Neural cell (in vitro differentiated cells): ENCODE results near the gene PNRC2. TPM values are rescaled to one million over a fixed set of nuclear protein-coding genes. Genes with fewer than 3 reads are reported as not detected.

Experiments
- H2AFZ ChIP-seq: fragments of 200-600, 300-800 bp; sonication (generic), shearing (Covaris generic); 2 replicates; pipeline ENCODE4 v1.6.0; 2014; ENCODE audit warnings: low read depth, mild to moderate bottlenecking, antibody characterized with exemption, low read length, moderate library complexity
- H3F3A ChIP-seq: fragments of 200-600 bp; shearing (Covaris generic); 2 replicates; pipeline ENCODE4 v1.6.1; 2016; ENCODE audit warnings: mild to moderate bottlenecking, moderate library complexity, mixed read lengths, antibody characterized with exemption, low read length; ENCODE audit not compliant: insufficient read depth, poor library complexity, severe bottlenecking
- H3K27ac ChIP-seq: fragments of 200-600, 300-800 bp; sonication (generic), shearing (Covaris generic); 2 replicates; pipeline ENCODE4 v1.5.1; 2014; ENCODE audit warnings: mild to moderate bottlenecking, low read length, moderate library complexity
- H3K27me3 ChIP-seq: fragments of 300-800, 200-600 bp; sonication (generic), shearing (Covaris generic); 2 replicates; pipeline ENCODE4 v1.6.0; 2014; ENCODE audit warnings: mild to moderate bottlenecking, low read depth, low read length, moderate library complexity; ENCODE audit not compliant: insufficient read depth
- H3K36me3 ChIP-seq: fragments of 300-800, 200-600 bp; sonication (generic), shearing (Covaris generic); 2 replicates; pipeline ENCODE4 v1.5.1; 2014; ENCODE audit warnings: mild to moderate bottlenecking, antibody characterized with exemption, low read length, moderate library complexity; ENCODE audit not compliant: insufficient read depth
- H3K4me2 ChIP-seq: fragments of 300-800, 200-600 bp; sonication (generic), shearing (Covaris generic); 2 replicates; pipeline ENCODE4 v1.6.0; 2014; ENCODE audit warnings: mild to moderate bottlenecking, low read length
- H3K4me3 ChIP-seq: fragments of 300-800, 200-600 bp; sonication (generic), shearing (Covaris generic); 2 replicates; pipeline ENCODE4 v1.5.1; 2014; ENCODE audit warnings: mild to moderate bottlenecking, low read length, moderate library complexity
- H3K79me2 ChIP-seq: fragments of 200-600 bp; shearing (Covaris generic); replicated peaks from 2 replicates; pipeline ENCODE4 v1.6.0; 2014; ENCODE audit warnings: mild to moderate bottlenecking, low read length, moderate library complexity; ENCODE audit not compliant: insufficient read depth
- H3K9ac ChIP-seq: fragments of 300-800, 200-600 bp; sonication (generic), shearing (Covaris generic); 2 replicates; pipeline ENCODE4 v1.6.1; 2016; ENCODE audit warnings: mild to moderate bottlenecking, low read length, mixed read lengths
- H3K9me2 ChIP-seq: fragments of 200-600 bp; shearing (Covaris generic); 2 replicates; pipeline ENCODE4 v1.6.1; 2016; ENCODE audit warnings: mild to moderate bottlenecking, low read length, mixed read lengths; ENCODE audit not compliant: insufficient read depth
- H3K9me3 ChIP-seq: fragments of 200-600, 300-800 bp; sonication (generic), shearing (Covaris generic); 2 replicates; pipeline ENCODE4 v1.6.1; 2016; ENCODE audit warnings: mild to moderate bottlenecking, mixed run types, low read length, moderate library complexity, mixed read lengths
- H4K20me1 ChIP-seq: fragments of 200-600 bp; shearing (Covaris generic); 2 replicates; pipeline ENCODE4 v1.6.1; 2016; ENCODE audit warnings: mild to moderate bottlenecking, mixed run types; ENCODE audit not compliant: insufficient read depth
- CTCF ChIP-seq: fragments of 450-650 bp; IDR thresholded peaks from 2 replicates; pipeline ENCODE4 v1.5.1; 2014; ENCODE audit warnings: antibody characterized with exemption, mild to moderate bottlenecking, moderate library complexity; ENCODE audit not compliant: poor library complexity, severe bottlenecking
- EP300 ChIP-seq: fragments of 450-650 bp; conservative IDR thresholded peaks from 2 replicates; pipeline ENCODE4 v1.6.1; 2014; ENCODE audit warnings: antibody characterized with exemption, mild to moderate bottlenecking, moderate library complexity; ENCODE audit not compliant: poor library complexity, severe bottlenecking
- EZH2 ChIP-seq: fragments of 200-600, 300-800 bp; shearing (Covaris generic), sonication (generic); IDR thresholded peaks from 2 replicates; pipeline ENCODE4 v1.6.1; 2014; ENCODE audit warnings: antibody characterized with exemption, low read length, borderline replicate concordance, mild to moderate bottlenecking; ENCODE audit not compliant: insufficient read depth, poor library complexity, severe bottlenecking
- MXI1 ChIP-seq: fragments of 450-650 bp; conservative IDR thresholded peaks from 2 replicates; pipeline ENCODE4 v1.6.1; 2014; ENCODE audit warnings: antibody characterized with exemption, mild to moderate bottlenecking; ENCODE audit not compliant: poor library complexity, severe bottlenecking
- POLR2AphosphoS5 ChIP-seq: IDR thresholded peaks from 2 replicates; pipeline ENCODE4 v1.6.1; 2012
- RAD21 ChIP-seq: fragments of 450-650 bp; conservative IDR thresholded peaks from 2 replicates; pipeline ENCODE4 v1.6.1; 2014; ENCODE audit warnings: antibody characterized with exemption, mild to moderate bottlenecking, moderate library complexity
- REST ChIP-seq: IDR thresholded peaks from 2 replicates; pipeline ENCODE4 v1.6.1; 2012; ENCODE audit warnings: borderline replicate concordance
- SMC3 ChIP-seq: fragments of 450-650 bp; conservative IDR thresholded peaks from 2 replicates; pipeline ENCODE4 v1.6.1; 2014; ENCODE audit warnings: antibody characterized with exemption, mild to moderate bottlenecking, moderate library complexity; ENCODE audit not compliant: poor library complexity
- TAF1 ChIP-seq: IDR thresholded peaks from 2 replicates; pipeline ENCODE4 v1.6.1; 2012; ENCODE audit warnings: low read depth
- polyA plus RNA-seq: library from polyadenylated mRNA; depleted of rRNA; stranded (reverse); fragments of >200 nt; gene quantifications from 2 replicates; pipeline ENCODE4 v1.2.3, GENCODE V29; 2014

PNRC2 gene
- polyA plus RNA-seq, 1 donor from 2014 or later: 97.1 TPM

GRCh38 chr1:24004132-24004531 lies 44.5 kb downstream of the PNRC2 start:
- Histone ChIP-seq H3F3A (no peaks in the 10 kb centered on the region), H3K4me3 (no peak overlapping the region), H3K79me2 (no peaks in the 10 kb centered on the region), H3K4me2 (no peak overlapping the region), H3K27ac (no peak overlapping the region), H3K9me2 (no peaks in the 10 kb centered on the region), H2AFZ (no peak overlapping the region), H3K9ac (no peak overlapping the region), H4K20me1 (no peaks in the 10 kb centered on the region), H3K36me3 (no peaks in the 10 kb centered on the region), H3K27me3 (no peaks in the 10 kb centered on the region), H3K9me3 (no peaks in the 10 kb centered on the region)
- TF ChIP-seq CTCF: no peak
- TF ChIP-seq TAF1: no peak
- no peak for TF ChIP-seq EP300
- TF ChIP-seq EZH2: no peak
- TF ChIP-seq MXI1: no peak
- no peak for TF ChIP-seq RAD21
- no peak for TF ChIP-seq POLR2AphosphoS5
- TF ChIP-seq REST: no peak
- TF ChIP-seq SMC3: no peak

- no peaks in the 10 kb centered on the region for H3K9me3 ChIP-seq
- no peaks in the 10 kb centered on the region for H3K36me3 ChIP-seq
- no peak overlapping the region for H3K4me3 ChIP-seq
- H3K9ac ChIP-seq: no peak overlapping the region
- H3K79me2 ChIP-seq: no peaks in the 10 kb centered on the region
- TF ChIP-seq REST (no peak), EP300 (no peak), SMC3 (no peak), CTCF (no peak), TAF1 (no peak), EZH2 (no peak), RAD21 (no peak), POLR2AphosphoS5 (no peak), MXI1 (no peak)
- H3K27me3 ChIP-seq: no peaks in the 10 kb centered on the region
- H3F3A ChIP-seq: no peaks in the 10 kb centered on the region
- no peaks in the 10 kb centered on the region for H4K20me1 ChIP-seq
- no peak overlapping the region for H3K27ac ChIP-seq
- H3K4me2 ChIP-seq: no peak overlapping the region
- H2AFZ ChIP-seq: no peak overlapping the region
- no peaks in the 10 kb centered on the region for H3K9me2 ChIP-seq
These were observed 45.5 kb downstream of the PNRC2 start for GRCh38 chr1:24005163-24005562.
